ENCODE results near the gene SORCS2. TPM values are rescaled to one million over a fixed set of nuclear protein-coding genes. Genes with fewer than 3 reads are reported as not detected.

Gene SORCS2
- polyA plus RNA-seq, 1 donor from 2014 or later: 1.0 TPM

DNA sequence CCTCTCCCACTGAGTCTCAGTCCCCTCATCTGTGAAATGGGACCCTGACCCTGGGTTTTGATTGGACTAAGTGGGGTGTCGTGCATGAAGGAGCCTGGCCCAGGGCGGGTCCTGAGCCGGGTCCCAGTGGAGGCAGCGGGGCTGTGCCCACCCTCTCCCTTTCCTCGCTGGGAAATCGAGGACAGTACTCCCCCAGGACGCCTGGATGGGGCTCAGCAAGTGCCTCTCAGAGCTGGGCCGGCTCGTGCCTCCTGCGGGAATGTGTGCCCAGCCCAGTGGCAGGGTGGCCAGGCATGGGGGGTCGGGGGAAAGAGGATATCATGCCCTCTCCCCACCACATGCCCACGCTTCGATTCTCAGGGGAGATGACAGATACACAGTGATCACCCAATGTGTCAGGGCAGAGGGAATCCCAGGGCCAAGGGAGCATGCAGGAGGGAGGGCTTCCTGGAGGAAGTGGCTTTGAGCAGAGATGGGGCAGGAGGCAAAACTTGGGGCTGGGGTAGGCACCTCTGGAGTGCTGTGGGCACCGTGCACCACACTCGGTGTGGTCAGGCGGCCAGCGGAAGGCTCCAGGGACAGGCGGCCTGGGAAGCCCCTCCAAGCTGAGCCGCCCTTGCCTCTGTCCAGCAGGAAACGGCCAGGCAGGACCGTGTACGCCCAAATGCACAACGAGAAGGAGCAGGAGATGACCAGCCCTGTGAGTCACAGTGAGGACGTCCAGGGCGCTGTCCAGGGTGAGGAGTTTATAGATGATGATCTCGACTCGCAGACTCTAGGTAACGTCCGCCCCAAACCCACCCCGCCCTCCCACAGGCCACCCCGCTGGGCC lies 544.3 kb downstream of the SORCS2 start:
- Histone ChIP-seq H3F3A (ENCODE audit: insufficient read depth, low read length, poor library complexity, severe bottlenecking) (no peaks in the 10 kb centered on the region), H3K36me3 (ENCODE audit: insufficient read depth, low read length) (no peaks in the 10 kb centered on the region), H3K4me2 (ENCODE audit: low read length) (no peak overlapping the region), H2AFZ (ENCODE audit: low read depth, low read length) (no peak overlapping the region), H3K9me3 (ENCODE audit: low read length) (no peaks in the 10 kb centered on the region), H3K27me3 (ENCODE audit: insufficient read depth, low read depth, low read length) (no peaks in the 10 kb centered on the region), H3K4me3 (ENCODE audit: low read length) (no peak overlapping the region), H3K79me2 (replicated peaks; ENCODE audit: insufficient read depth, low read length) (no peaks in the 10 kb centered on the region), H3K9ac (ENCODE audit: low read length) (no peak overlapping the region), H4K20me1 (ENCODE audit: insufficient read depth) (no peaks in the 10 kb centered on the region), H3K9me2 (ENCODE audit: insufficient read depth, low read length) (no peaks in the 10 kb centered on the region), H3K27ac (ENCODE audit: low read length) (no peak overlapping the region)
- TF ChIP-seq TAF1 (IDR thresholded peaks at IDR 0.05; ENCODE audit: low read depth): no peak
- TF ChIP-seq, protein P1, sequence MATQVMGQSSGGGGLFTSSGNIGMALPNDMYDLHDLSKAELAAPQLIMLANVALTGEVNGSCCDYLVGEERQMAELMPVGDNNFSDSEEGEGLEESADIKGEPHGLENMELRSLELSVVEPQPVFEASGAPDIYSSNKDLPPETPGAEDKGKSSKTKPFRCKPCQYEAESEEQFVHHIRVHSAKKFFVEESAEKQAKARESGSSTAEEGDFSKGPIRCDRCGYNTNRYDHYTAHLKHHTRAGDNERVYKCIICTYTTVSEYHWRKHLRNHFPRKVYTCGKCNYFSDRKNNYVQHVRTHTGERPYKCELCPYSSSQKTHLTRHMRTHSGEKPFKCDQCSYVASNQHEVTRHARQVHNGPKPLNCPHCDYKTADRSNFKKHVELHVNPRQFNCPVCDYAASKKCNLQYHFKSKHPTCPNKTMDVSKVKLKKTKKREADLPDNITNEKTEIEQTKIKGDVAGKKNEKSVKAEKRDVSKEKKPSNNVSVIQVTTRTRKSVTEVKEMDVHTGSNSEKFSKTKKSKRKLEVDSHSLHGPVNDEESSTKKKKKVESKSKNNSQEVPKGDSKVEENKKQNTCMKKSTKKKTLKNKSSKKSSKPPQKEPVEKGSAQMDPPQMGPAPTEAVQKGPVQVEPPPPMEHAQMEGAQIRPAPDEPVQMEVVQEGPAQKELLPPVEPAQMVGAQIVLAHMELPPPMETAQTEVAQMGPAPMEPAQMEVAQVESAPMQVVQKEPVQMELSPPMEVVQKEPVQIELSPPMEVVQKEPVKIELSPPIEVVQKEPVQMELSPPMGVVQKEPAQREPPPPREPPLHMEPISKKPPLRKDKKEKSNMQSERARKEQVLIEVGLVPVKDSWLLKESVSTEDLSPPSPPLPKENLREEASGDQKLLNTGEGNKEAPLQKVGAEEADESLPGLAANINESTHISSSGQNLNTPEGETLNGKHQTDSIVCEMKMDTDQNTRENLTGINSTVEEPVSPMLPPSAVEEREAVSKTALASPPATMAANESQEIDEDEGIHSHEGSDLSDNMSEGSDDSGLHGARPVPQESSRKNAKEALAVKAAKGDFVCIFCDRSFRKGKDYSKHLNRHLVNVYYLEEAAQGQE (IDR thresholded peaks at IDR 0.05; ENCODE audit: borderline replicate concordance): no peak
- no peak for TF ChIP-seq MXI1 (conservative IDR thresholded peaks at IDR 0.05; ENCODE audit: poor library complexity, severe bottlenecking)
- TF ChIP-seq RAD21 (conservative IDR thresholded peaks at IDR 0.05): no peak
- no peak for TF ChIP-seq POLR2AphosphoS5 (IDR thresholded peaks at IDR 0.05)
- TF ChIP-seq EP300 (conservative IDR thresholded peaks at IDR 0.05; ENCODE audit: poor library complexity, severe bottlenecking): no peak
- no peak for TF ChIP-seq SMC3 (conservative IDR thresholded peaks at IDR 0.05; ENCODE audit: poor library complexity)
- no peak for TF ChIP-seq EZH2 (IDR thresholded peaks at IDR 0.05; ENCODE audit: borderline replicate concordance, insufficient read depth, low read length, poor library complexity, severe bottlenecking)
- TF ChIP-seq, protein P2, sequence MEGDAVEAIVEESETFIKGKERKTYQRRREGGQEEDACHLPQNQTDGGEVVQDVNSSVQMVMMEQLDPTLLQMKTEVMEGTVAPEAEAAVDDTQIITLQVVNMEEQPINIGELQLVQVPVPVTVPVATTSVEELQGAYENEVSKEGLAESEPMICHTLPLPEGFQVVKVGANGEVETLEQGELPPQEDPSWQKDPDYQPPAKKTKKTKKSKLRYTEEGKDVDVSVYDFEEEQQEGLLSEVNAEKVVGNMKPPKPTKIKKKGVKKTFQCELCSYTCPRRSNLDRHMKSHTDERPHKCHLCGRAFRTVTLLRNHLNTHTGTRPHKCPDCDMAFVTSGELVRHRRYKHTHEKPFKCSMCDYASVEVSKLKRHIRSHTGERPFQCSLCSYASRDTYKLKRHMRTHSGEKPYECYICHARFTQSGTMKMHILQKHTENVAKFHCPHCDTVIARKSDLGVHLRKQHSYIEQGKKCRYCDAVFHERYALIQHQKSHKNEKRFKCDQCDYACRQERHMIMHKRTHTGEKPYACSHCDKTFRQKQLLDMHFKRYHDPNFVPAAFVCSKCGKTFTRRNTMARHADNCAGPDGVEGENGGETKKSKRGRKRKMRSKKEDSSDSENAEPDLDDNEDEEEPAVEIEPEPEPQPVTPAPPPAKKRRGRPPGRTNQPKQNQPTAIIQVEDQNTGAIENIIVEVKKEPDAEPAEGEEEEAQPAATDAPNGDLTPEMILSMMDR (IDR thresholded peaks at IDR 0.05; ENCODE audit: poor library complexity, severe bottlenecking): no peak

DNA sequence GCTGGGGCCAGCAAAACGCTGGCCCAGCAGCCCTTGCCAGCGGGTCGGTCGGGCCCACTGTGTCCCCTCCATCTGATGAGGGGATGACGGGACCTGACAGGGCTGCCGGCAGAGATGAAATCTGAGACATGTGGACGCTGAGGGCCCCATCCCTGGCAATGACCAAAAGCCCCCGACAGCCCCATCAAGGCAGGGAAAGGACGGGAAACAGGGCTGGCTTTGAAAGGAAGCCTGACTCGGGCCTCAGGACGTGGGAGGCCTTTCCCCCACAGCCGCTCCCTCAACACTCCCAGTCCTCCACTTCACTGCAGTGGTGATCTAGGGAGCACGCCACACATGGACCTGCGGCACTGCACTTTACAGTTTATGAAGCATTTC lies 544.9 kb downstream of the SORCS2 start:
- H3K4me2 ChIP-seq (ENCODE audit: low read length): no peak overlapping the region
- H4K20me1 ChIP-seq (ENCODE audit: insufficient read depth): no peaks in the 10 kb centered on the region
- no peak overlapping the region for H3K9ac ChIP-seq (ENCODE audit: low read length)
- no peak overlapping the region for H3K4me3 ChIP-seq (ENCODE audit: low read length)
- H3K9me3 ChIP-seq (ENCODE audit: low read length): no peaks in the 10 kb centered on the region
- TF ChIP-seq TAF1 (IDR thresholded peaks at IDR 0.05; ENCODE audit: low read depth) (no peak), MXI1 (conservative IDR thresholded peaks at IDR 0.05; ENCODE audit: poor library complexity, severe bottlenecking) (no peak), EZH2 (IDR thresholded peaks at IDR 0.05; ENCODE audit: borderline replicate concordance, insufficient read depth, low read length, poor library complexity, severe bottlenecking) (no peak), RAD21 (conservative IDR thresholded peaks at IDR 0.05) (no peak), EP300 (conservative IDR thresholded peaks at IDR 0.05; ENCODE audit: poor library complexity, severe bottlenecking) (no peak), POLR2AphosphoS5 (IDR thresholded peaks at IDR 0.05) (no peak), SMC3 (conservative IDR thresholded peaks at IDR 0.05; ENCODE audit: poor library complexity) (no peak)
- TF ChIP-seq, protein P1 (IDR thresholded peaks at IDR 0.05; ENCODE audit: borderline replicate concordance): no peak
- TF ChIP-seq, protein P2 (IDR thresholded peaks at IDR 0.05; ENCODE audit: poor library complexity, severe bottlenecking): no peak
- no peak overlapping the region for H2AFZ ChIP-seq (ENCODE audit: low read depth, low read length)
- no peaks in the 10 kb centered on the region for H3K36me3 ChIP-seq (ENCODE audit: insufficient read depth, low read length)
- H3K79me2 ChIP-seq (replicated peaks; ENCODE audit: insufficient read depth, low read length): no peaks in the 10 kb centered on the region
- H3F3A ChIP-seq (ENCODE audit: insufficient read depth, low read length, poor library complexity, severe bottlenecking): no peaks in the 10 kb centered on the region
- H3K9me2 ChIP-seq (ENCODE audit: insufficient read depth, low read length): no peaks in the 10 kb centered on the region
- no peaks in the 10 kb centered on the region for H3K27me3 ChIP-seq (ENCODE audit: insufficient read depth, low read depth, low read length)
- H3K27ac ChIP-seq (ENCODE audit: low read length): no peak overlapping the region

Measured in neural cell (in vitro differentiated cells).